OCI-LY3 (cell line): Measurements from ENCODE around the gene GJC2.

Experiments used
- CTCF ChIP-seq: fragments of 200-600, 300-600 bp; sonication (generic); IDR thresholded peaks from 2 replicates; pipeline ENCODE4 v1.5.1; 2014; ENCODE audit warnings: antibody characterized with exemption, low read length, low read depth
- EZH2phosphoT487 ChIP-seq: fragments of 200-600 bp; shearing (Covaris generic); IDR thresholded peaks from 2 replicates; pipeline ENCODE4 v1.6.1; 2018; ENCODE audit warnings: antibody characterized with exemption, mixed run types, low read depth

GRCh38 chr1:228151180-228151925 is 1.6 kb downstream of the GJC2 start:
- TF ChIP-seq CTCF (no peak), EZH2phosphoT487 (no peak)
